GM19455 (cell line): ENCODE data around the gene LHFPL6.

Source experiments
- ATAC-seq: cut with Tn5 transposase; IDR thresholded peaks from one replicate; pipeline ENCODE4 v1.9.1; 2021; ENCODE audit not compliant: unreplicated experiment

The LHFPL6 gene

DNA sequence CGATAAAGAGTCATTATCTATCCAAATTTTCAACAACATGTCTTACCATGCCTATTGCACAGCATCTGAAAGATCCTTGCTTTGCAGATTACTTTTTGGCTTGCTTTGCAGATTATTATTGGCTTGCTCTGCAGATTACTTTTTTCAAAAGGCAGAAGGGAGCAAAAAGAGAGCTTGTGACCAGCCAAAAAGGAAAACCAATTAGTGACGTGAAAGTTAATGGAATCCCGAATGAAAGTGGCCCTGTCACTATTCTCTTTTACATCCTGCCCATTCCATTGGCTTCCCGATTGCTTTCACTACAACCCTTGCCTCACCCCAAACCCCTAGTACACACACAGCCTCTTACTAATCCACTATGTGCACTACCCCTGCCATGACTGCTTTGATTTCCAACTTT, 81.3 kb downstream of the LHFPL6 start:
- no peak for ATAC-seq

DNA sequence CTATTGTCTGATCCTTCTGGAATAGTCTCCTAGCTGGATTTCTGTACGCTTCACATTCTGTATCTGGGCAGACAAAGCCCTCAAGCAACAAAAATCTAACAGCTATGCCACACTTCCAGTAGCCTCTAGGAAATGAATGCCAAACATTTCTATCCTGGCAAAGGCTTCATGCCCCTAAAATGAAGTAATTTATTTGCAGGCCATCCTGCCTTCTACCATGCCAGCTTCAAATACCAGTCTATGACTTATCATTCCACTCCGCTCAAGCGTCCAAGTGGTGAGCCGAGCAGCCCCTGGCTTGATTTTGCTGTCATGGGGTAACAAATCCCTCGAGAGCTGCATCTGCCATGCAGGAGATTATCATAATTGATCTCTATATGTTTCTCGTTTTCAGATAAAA, 86.9 kb downstream of the LHFPL6 start:
- ATAC-seq = no peak

DNA sequence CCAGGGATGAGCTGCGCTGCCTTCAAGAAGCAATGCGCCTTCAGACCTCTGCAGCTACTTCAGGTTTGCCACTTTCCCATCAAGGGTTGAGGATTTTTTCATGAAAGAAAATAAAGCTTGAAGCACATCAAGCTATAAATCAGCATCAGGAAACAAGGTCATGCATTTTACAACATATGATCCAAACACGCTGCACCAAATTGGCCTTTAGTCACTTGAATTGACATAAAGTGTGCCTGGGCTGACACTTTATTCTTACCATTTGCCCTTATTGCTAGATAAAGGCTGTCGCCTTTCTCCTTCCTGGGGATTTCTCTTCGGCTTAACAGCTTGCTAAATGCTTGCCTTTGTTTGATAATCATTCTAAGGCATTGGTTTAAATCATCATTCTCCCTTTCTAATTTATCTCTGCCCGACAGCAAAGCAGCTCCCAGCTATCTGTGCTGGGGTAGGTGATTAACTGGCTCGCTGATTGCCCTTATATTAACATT, 87.7 kb downstream of the LHFPL6 start:
- ATAC-seq = no peak

DNA sequence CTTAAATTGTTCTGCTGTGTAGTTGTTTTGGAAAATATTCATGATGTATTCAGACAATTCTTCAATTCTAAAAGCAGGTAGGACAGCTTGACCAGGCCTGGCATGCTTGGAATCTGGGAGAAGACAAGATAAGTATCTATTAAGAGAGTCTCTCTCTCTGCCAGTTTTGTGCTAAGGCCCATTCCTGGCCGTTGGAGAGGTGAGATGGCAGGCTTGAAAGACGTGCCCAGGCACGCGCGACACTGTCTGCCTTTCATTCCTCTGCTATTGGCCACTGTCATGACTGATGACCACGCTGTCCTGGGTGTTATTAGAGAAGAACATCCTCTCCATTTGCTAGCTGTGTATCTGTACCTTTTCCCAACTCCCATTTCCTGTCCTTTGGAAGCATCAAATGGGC, 90.3 kb downstream of the LHFPL6 start:
- ATAC-seq = no peak

DNA sequence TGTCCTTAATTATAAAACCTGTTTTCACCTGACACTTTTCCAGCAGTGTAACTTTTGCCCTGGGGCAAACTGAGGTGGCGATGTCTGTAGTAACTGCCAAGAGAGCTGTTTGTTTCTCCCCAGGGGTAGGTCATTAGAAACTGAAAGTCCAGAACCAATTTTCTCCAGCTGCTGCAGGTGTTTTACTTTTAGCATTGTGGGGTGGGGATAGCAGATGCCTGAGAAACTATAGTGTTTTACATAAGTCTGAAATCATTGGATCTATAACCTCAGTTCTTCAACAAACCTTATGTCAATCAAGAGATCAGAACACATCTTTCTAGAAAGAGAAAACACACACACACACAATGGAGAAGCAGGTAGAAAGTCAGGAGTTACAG, 92.7 kb downstream of the LHFPL6 start:
- no peak for ATAC-seq

DNA sequence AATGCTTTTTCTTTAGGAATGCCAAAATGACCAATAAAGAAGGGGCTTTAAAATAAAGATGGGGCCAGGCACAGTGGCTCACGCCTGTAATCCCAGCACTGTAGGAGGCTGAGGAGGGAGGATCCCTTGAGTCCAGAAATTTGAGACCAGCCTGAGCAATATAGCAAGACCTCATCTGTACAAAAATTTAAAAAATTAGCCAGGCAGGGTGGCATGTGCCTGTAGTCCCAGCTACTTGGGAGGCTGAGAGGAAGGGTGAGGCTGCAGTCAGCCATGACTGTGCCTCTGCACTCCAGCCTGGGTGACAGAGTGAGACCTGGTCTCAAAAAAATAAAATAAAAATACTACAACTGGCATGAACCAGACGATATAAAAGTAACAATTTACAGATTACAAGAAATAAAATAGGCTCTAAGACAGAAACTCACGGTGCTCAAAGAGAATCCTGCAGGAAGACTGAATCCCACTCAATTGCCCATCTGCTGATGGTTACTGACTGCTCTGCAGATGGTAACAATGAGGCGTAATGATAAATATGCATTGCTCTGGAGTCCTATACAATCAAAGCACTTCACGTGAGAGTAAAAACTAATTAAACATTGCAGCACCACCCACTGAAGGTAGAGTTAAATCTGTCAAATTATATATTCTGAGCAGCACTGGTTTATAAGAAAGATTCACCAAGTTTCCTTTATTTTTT, 93.2 kb downstream of the LHFPL6 start:
- ATAC-seq = no peak

DNA sequence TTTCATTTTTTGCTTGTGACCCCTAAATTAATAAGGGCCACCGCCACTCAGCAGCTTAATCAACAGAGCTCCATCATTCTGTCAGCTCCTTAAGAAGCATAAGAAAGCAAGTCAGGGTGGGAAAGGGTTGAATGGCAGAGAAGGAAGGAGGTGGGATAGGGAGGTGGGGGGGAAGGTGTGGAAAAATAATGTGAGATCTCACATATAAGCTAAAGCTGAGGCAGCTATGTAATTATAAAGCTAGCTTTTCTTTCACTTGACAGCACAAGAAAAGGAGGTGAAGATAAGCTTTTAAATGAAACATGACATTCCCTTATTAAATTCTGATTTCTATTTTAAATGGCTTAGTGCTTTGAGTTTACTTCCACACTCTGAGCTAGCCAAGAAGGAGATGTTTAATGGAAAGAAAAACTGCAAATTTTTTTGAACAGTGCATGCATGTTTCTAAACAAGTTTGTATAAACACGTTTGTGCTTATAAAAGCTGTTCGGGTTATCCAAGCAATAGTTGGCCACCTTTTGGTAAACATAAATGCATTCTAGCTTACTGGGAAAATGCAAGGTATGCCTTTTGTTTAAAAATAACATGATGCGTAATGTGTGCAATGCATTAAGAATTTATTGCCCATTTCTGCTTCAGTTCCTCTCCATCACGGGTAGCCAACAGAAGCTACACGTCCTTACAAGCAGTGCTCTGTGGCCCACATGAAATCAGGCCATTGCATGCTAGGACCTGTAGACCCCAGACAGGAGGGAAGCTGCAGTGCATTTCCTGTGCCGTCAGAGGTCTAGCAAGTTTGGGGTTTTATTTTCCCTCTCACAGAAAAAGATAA, 96.2 kb downstream of the LHFPL6 start:
- ATAC-seq = no peak

DNA sequence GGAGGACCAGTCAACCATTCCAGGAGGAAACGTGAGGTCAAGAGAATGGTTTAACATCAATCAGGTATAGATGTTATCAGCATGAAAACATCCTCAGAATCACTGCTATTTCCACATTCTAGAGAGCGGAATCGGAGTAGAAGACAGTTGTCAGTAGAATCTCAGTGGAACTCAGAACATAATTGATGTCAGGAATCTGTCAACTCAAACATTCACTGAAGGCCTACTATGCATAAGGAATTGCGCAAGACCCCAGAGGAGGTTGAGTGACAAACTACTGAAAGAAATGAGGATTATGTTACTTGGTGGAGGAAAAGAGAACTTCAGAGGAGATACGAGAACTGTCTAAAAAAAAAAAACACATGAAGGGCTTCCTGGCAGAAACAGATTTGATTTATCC, 97.8 kb downstream of the LHFPL6 start:
- ATAC-seq = no peak

DNA sequence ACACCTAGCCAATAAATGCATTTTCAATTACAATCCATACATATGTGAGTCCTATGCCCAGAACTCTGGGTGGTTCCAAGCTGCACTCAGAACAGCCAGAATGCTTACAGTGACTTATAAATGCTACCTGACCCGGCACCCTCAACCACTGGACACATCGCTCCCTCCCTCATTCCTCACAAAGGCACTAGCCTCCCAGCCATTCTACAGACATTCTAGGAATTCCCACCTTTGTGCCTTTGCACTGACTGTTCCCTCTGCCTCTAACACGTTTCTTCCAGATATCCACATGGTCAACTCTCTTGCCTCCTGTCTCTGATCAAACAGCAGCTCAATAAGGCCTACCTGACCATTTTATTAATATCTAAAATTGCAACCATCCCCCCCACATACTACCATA, 99.9 kb downstream of the LHFPL6 start:
- no peak for ATAC-seq

DNA sequence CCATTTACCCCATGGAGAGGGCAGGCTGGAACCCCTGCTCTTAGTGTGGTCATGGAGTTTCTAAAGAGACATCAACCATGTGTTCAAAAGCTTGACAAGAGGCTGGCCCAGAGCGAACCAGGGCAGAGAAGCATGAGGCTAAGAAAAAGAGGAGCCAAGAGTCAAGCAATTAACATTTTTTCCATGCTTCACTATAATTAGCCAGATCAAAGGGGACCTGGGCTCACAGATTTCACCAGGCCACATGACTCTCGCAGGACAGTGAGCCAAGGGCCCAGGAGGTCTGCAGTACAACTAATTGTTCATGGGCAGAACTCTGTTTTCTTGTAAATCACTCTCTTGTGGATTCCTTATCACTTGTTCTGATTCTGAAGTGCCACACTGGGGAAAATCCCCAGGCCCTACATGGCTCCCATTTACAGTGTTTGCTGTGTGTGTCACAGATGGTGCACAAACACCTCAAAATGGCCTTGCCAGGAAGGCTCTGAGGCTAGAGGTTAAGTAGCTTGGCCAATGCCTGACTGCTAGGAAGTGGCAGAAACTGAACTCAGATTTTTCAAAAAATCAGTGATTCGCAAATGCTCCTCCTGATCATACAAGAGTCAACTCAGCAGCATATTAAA, 101.2 kb downstream of the LHFPL6 start:
- no peak for ATAC-seq

DNA sequence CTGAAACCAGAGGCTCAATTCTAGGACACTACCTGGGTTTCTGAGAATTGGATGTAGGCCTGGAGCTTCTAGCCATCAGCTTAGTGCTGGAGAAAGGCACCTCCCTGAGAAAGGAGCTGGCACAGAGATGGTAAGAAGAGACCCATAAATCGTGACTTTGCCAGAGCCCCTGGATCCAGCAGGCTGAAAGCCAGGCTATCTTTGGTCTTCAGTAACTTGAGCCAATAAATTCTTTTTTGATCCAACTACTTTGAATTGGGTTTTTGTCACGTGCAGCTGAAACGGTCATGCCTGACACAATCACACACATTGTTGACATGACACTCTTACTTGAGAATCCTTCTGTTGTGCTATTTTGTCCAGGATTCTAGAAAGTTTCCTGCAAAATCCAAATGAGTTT, 103.4 kb downstream of the LHFPL6 start:
- no peak for ATAC-seq

DNA sequence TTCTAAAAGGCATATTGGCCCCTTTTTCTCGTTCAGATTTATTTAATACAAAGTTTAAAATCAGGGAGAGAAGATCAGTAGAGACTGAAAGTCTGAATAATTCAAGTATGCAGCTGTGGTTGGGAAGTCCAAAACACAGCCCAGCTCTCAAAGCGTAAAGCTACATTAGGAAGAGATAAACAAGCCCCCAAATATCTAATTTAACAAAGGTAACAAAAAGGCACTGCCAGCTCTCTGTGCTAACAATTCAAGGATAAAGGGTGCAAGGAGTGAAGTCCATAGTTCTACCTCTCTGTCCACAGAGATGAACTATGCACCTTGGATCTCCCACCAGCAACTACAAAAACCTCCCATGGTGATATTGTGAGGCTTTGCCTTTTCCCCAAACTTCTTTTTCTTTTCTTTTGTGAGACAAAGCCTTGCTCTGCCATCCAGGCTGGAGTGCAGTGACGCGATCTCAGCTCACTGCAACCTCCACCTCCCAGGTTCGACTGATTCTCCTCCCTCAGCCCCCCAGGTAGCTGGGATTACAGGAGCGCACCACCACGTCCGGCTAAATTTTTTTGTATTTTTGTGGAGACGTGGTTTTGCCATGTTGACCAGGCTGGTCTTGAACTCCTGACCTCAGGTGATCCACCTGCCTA, 104.4 kb downstream of the LHFPL6 start:
- no peak for ATAC-seq

DNA sequence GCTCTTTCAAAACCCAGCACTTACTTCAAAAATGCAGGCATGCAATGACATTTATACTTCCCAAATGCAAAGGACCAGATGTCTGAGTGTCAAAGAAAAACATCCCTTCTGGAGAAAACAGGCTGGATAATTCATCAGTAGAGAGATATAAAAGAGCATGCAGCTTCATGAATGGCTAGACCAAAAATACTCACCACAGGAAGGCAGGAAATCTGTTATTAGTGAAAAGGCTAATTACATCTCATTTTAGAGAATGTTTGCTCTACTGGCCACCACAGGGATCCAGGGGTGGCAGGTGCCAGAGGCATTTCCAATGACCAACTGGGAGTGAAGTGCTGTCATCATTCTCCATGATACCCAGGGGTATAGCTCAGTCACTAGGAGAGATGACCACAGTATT, 106.5 kb downstream of the LHFPL6 start:
- ATAC-seq = no peak

DNA sequence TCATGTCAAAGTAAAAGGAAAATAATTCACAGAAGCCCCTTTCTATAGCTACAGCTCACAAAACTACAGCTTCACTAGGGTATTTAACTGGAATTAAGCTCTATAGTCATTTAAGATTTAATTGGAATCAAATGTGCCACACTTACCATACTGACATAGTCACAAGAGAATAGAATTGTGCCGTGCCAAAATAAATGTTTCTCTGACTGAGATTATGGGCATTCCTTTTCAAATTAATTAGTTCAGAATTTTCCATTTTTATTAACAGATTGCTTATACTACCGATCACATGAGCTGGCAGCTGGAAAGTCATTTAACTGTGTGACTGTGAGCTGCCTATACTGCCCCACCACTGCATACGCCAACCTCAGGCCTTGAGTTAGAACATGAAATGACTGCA, 108.4 kb downstream of the LHFPL6 start:
- no peak for ATAC-seq

DNA sequence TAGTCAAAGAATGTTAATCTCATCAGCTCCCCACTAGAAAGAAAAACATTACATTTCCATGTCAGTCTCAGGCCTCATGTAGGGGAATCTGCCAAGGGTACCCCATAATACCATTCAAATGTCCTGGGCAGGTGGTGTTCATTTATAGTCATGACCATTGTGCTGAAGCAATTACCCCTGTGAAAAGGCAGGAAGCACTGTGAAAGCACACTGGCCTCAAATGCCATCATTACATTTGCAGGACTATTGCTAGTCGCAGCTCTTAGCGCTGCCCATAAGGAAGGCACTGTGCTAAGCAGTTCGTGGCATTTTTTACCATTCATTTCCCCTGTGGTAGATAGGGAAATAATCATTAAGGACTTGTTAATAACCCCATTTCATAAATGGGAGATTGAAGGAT, 109.0 kb downstream of the LHFPL6 start:
- no peak for ATAC-seq

DNA sequence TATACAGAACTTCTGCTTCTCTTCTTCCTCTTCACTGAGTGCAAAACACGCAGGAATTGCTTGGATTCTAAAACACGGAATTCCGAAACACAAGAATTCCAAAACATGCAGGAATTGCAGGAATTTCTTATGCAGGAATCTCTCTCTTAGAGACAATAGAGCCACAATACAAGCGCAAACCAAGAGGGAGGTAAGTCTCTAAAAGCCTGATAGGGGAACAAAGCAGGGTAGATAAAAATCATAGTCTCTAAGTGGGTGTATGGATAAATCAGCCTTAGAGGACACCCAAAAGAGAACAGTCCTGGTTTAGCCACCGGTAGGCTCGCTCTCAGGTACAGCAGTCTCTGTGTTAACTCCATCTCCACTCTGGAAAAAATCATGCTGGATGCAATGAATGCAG, 112.9 kb downstream of the LHFPL6 start:
- ATAC-seq = no peak

DNA sequence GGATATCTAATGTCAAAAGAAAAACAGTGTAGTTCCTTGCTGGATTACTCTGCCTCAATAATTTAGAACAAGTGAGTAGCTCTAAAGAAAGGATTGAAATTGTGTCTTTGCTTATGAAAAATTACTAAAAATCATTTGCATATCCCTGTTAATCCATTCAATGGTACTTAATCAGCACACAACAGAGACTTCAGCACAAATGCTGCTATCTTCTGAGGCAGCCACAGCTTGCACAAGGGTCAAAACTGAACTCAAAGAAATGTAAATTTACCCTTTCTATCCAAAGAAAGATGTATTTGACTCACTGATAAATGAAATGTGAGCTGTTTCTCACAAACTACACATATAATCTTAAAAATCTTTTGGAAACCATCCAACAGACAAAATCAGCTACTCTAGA, 116.2 kb downstream of the LHFPL6 start:
- no peak for ATAC-seq

DNA sequence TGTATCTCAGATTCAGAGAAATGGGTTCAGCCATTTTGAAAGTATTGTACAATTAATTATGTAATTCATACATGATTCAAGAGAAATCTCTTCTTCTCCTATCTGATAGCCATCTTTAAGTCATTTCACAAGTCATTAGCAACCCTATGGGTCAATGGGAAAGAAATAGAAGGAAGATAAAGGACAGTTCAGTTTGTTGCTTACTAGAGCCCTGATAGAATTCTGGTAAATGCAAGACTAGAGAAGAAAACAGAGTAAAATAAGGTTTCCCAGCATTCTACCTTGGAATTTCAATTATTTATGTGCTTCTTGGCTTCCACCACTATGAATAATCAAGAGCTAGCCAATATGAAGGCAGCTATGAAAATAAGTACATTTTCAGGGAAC, 117.7 kb downstream of the LHFPL6 start:
- ATAC-seq = no peak

DNA sequence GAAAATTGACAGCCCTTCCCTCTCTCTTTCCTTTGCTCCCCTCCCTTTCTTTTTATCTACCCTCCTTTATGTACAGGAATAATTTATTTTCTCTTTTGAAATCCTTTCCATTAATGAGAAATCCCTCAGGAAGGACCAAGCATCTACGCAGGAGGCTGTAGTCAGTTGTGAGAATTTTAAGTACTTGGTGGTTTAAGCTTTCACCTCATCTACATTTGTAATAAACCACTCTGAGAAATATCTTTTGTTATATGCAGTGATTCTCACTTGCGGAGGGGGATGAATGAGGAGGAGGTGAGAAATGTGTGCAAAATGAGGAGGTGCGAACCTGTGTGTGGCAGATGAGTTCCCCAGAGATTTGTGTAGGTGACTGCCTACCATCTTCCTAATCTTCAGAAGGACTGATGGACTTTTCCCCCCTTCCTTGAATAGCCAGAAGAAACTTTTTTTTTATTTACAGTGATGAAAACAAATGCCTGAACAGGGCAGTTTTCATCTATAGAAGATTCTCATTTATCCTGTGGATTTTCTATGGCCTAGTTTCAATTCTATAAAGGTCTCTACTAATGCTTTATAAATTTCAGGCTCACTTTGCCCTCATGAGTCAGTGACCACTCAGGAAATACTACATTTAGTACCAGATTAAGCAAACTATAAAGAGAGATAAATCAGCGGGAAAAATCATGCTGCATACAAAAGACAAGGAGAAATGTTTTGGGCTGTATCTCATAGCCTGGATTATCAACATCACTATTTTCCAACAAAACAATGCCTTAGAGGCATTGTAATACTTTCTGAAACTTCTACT, 118.3 kb downstream of the LHFPL6 start:
- no peak for ATAC-seq

DNA sequence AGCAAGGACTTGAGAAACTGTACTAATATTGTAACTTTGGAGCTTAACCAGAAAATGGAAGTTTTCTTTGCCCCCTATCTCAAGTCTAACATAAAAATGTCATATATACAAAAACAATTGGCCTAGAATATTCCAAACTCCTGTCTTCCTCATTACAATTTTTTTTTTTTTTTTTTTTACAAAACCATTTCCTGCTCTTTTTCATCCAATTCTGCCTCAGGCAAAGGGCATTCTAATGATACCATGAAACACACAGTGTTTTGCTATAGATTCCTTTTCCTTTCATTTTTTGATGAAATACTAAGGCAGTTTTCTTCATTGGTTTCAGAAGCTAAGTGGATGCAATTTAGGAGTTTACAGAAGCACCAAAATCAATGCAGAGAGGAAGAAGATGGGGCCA, 119.7 kb downstream of the LHFPL6 start:
- ATAC-seq = no peak

DNA sequence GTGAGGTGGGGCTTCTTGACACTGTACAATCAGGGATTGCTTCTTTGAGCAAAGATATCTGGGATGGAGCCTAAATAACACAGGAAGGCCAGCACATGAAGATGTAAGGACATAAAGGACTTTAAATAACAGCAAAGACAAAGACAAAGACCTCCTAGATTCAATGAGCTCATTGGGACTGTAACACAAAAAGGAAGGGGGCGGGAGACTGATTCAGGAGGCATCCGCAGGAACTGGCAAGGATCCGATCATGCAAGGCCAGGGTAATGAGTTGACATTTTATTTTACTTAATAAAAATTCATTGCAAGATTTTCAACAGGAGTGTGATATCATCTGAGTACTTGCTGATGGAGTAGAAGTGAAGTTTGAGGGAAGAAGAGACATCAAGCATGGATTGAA, 121.5 kb downstream of the LHFPL6 start:
- no peak for ATAC-seq
